Large intestine (tissue), 3 donors: ENCODE data around the gene RNASE11. TPM values are rescaled to one million over a fixed set of nuclear protein-coding genes. Genes with fewer than 3 reads are reported as not detected.
"Not testable (repeated sequence)": the region's sequence is repeated elsewhere in the genome, so short reads cannot be mapped to it uniquely, and the experiment has no call there.

Experiments
- DNase-seq, 2 donors: peaks; one replicate each; pipeline versions ENCODE4 v3.0.0 to v3.0.0-alpha.2; 2013
- H3K27ac ChIP-seq: one replicate; pipeline ENCODE4 v1.5.1; 2013; ENCODE audit warnings: low read length
- H3K27me3 ChIP-seq: 2 replicates; pipeline ENCODE4 v1.6.1; 2013; ENCODE audit warnings: low read length; ENCODE audit not compliant: control insufficient read depth, insufficient read depth
- H3K36me3 ChIP-seq: 2 replicates; pipeline ENCODE4 v1.6.1; 2013; ENCODE audit warnings: low read length; ENCODE audit not compliant: control insufficient read depth, insufficient read depth
- H3K4me1 ChIP-seq: one replicate; pipeline ENCODE4 v1.6.1; 2013; ENCODE audit warnings: low read length; ENCODE audit not compliant: control insufficient read depth, insufficient read depth
- H3K4me3 ChIP-seq: one replicate; pipeline ENCODE4 v1.5.1; 2013; ENCODE audit warnings: low read length
- H3K9me3 ChIP-seq: one replicate; pipeline ENCODE4 v1.6.1; 2013; ENCODE audit warnings: mild to moderate bottlenecking, low read depth, low read length, moderate library complexity; ENCODE audit not compliant: control insufficient read depth
- WGBS: methylation state at CpG from one replicate; pipeline ENCODE4 v1.1.5; 2013; ENCODE audit warnings: low lambda C conversion rate; ENCODE audit not compliant: insufficient coverage; 5-methylcytosine and 5-hydroxymethylcytosine counted together
- polyA plus RNA-seq: library from polyadenylated mRNA; unstranded; fragments of 120-200 nt; gene quantifications from one replicate; pipeline ENCODE4 v1.2.1, GENCODE V29; 2013

RNASE11 gene
- polyA plus RNA-seq, 1 donor = not detected

GRCh38 chr14:20626274-20626673, 38.5 kb upstream of the RNASE11 start:
- WGBS = no CpG with 5 or more reads among the region's 12 CpGs
- H3K27me3 ChIP-seq = peaks cover 63% of the 10 kb centered on the region
- H3K4me1 ChIP-seq = peaks cover 6% of the 10 kb centered on the region
- no peak overlapping the region for H3K27ac ChIP-seq
- DNase-seq = no peak
- no peak overlapping the region for H3K4me3 ChIP-seq
- H3K36me3 ChIP-seq = no peaks in the 10 kb centered on the region
- no peaks in the 10 kb centered on the region for H3K9me3 ChIP-seq

- H3K36me3 ChIP-seq = no peaks in the 10 kb centered on the region
- H3K27ac ChIP-seq = peak overlapping the region; percentile 79
- peak; percentile 86 to 91 for DNase-seq
- 26% methylated on average over 4 of the region's 22 CpGs for WGBS
- peaks cover 6% of the 10 kb centered on the region for H3K4me1 ChIP-seq
- no peaks in the 10 kb centered on the region for H3K9me3 ChIP-seq
- H3K27me3 ChIP-seq = peaks cover 52% of the 10 kb centered on the region
- H3K4me3 ChIP-seq = peak overlapping the region; percentile 36
Observed at GRCh38 chr14:20624495-20625070, 36.8 kb upstream of the RNASE11 start.

GRCh38 chr14:20623798-20624197, 36.0 kb upstream of the RNASE11 start:
- 67% methylated on average over 3 of the region's 15 CpGs for WGBS
- peaks cover 49% of the 10 kb centered on the region for H3K27me3 ChIP-seq
- no peaks in the 10 kb centered on the region for H3K36me3 ChIP-seq
- peaks cover 6% of the 10 kb centered on the region for H3K4me1 ChIP-seq
- no peak overlapping the region for H3K4me3 ChIP-seq
- no peak for DNase-seq
- no peaks in the 10 kb centered on the region for H3K9me3 ChIP-seq
- H3K27ac ChIP-seq = no peak overlapping the region

- Histone ChIP-seq H3K4me3 (no peak overlapping the region), H3K27ac (no peak overlapping the region), H3K9me3 (no peaks in the 10 kb centered on the region), H3K27me3 (peaks cover 40% of the 10 kb centered on the region), H3K36me3 (no peaks in the 10 kb centered on the region), H3K4me1 (peaks cover 6% of the 10 kb centered on the region)
- WGBS = no CpG with 5 or more reads among the region's 29 CpGs
- DNase-seq = no peak
Observed at GRCh38 chr14:20622816-20623291, 35.1 kb upstream of the RNASE11 start.

- H3K36me3 ChIP-seq = no peaks in the 10 kb centered on the region
- H3K4me3 ChIP-seq = no peak overlapping the region
- no peak overlapping the region for H3K27ac ChIP-seq
- peak in 1 of 2 donors; percentile 59 for DNase-seq
- H3K9me3 ChIP-seq = no peaks in the 10 kb centered on the region
- H3K27me3 ChIP-seq = peaks cover 22% of the 10 kb centered on the region
- H3K4me1 ChIP-seq = peaks cover 6% of the 10 kb centered on the region
- no CpG with 5 or more reads among the region's 2 CpGs for WGBS
Observed at GRCh38 chr14:20620798-20621478, 33.1 kb upstream of the RNASE11 start.

- DNase-seq, H3K9me3 ChIP-seq: not testable (repeated sequence)
- 100% methylated on average over 1 of the region's 6 CpGs for WGBS
Observed at GRCh38 chr14:20619688-20620087, 31.9 kb upstream of the RNASE11 start.

GRCh38 chr14:20618271-20618749, 30.5 kb upstream of the RNASE11 start:
- DNase-seq = no peak
- Histone ChIP-seq H3K36me3 (no peaks in the 10 kb centered on the region), H3K4me3 (no peak overlapping the region), H3K9me3 (no peaks in the 10 kb centered on the region), H3K4me1 (peaks cover 7% of the 10 kb centered on the region), H3K27me3 (peaks cover 10% of the 10 kb centered on the region), H3K27ac (no peak overlapping the region)
- WGBS = no CpG with 5 or more reads among the region's 4 CpGs

More at GRCh38 chr14:20619688-20620087, 31.9 kb upstream of the RNASE11 start:
- peaks cover 11% of the 10 kb centered on the region for H3K4me1 ChIP-seq
- not testable (repeated sequence) for H3K4me3 ChIP-seq, H3K36me3 ChIP-seq, H3K27ac ChIP-seq
- H3K27me3 ChIP-seq = peaks cover 15% of the 10 kb centered on the region

- H3K4me3 ChIP-seq = no peak overlapping the region
- peaks cover 2% of the 10 kb centered on the region for H3K27me3 ChIP-seq
- no peaks in the 10 kb centered on the region for H3K36me3 ChIP-seq
- H3K9me3 ChIP-seq = no peaks in the 10 kb centered on the region
- DNase-seq = no peak
- peaks cover 7% of the 10 kb centered on the region for H3K4me1 ChIP-seq
- 87% methylated on average over 3 of the region's 12 CpGs for WGBS
- no peak overlapping the region for H3K27ac ChIP-seq
Observed at GRCh38 chr14:20617138-20618003, 29.6 kb upstream of the RNASE11 start.

- H3K9me3 ChIP-seq = no peaks in the 10 kb centered on the region
- H3K36me3 ChIP-seq = no peaks in the 10 kb centered on the region
- H3K4me1 ChIP-seq = peaks cover 7% of the 10 kb centered on the region
- H3K27ac ChIP-seq = no peak overlapping the region
- no CpG with 5 or more reads among the region's 5 CpGs for WGBS
- no peak for DNase-seq
- no peaks in the 10 kb centered on the region for H3K27me3 ChIP-seq
- no peak overlapping the region for H3K4me3 ChIP-seq
Observed at GRCh38 chr14:20615996-20616395, 28.2 kb upstream of the RNASE11 start.
